Activated CD8-positive, alpha-beta memory T cell treated with anti-CD3 and anti-CD28 coated beads for 36 hours (primary cell): Measurements from ENCODE around the gene TMEM139. TPM values are rescaled to one million over a fixed set of nuclear protein-coding genes. Genes with fewer than 3 reads are reported as not detected.

Source experiments
- CTCF ChIA-PET: fragments of 350-600 bp; sonication (Branson Sonifier 250); formaldehyde crosslinking; loops from one replicate; lab custom pipeline; 2021; ENCODE audit warnings: antibody characterized with exemption; lab: Charles Lee
- POLR2A ChIA-PET: fragments of 350-600 bp; sonication (Branson Sonifier 250); formaldehyde crosslinking; loops from one replicate; lab custom pipeline; 2021; ENCODE audit warnings: antibody characterized with exemption; lab: Charles Lee
- total RNA-seq, 2 experiments: library from RNA; stranded (reverse); gene quantifications; one replicate each; pipeline ENCODE4 v1.2.3, GENCODE V29; 2021

TMEM139 gene
- total RNA-seq, 2 experiments from 2014 or later = 0.52 to 0.80 TPM

DNA sequence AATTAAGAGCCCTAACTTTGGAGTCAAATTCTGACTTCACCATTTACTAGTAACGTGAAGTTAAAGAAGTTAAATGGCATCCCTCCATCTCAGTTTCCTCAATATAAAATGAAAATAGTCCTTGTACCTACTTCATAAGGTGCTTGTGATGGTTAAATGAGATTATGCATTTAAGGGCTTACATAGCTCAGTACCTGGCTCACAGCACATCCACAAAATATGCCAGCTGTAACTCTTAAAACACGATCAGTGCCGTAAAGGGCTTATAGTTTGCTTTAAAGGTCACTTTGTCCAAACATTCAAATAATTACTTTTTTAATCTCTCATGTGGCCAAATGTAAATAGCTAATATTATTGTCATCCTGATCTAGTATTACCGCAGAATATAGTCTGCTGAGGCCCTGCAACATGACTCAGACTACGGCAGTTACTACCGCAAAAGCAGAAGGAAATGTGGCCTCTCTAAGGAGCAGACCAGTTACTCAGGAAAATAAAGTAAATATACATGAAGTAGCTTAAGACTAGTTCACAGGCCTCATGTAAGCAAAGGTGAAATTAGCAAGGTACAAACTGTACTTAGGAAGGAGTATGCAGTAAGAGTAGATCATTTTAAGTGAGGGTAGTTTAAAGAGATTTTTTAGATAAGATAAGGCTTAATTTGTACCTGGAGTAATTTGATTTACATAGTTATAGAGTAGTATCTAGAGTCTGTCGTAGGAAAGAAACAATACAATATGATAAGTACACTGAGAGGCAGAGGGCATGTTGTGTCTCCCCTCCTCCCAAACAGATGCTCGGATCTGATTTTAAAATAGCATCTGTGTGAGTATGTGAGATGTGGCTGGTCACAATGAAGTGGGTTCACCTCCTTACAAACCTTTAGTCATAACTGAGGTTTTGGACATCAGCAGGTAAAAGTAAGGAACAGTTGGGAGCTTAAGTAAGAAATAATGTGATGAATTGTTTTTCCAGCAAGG is 16.5 kb downstream of the TMEM139 start:
- ChIA-PET CTCF (interaction anchor here (1.0 to 4.3 kb wide), 5 partner anchors 8 to 61 kb away, joined by 3 to 28 read pairs (median 11); partner anchors contain the start of genes CASP2 and GSTK1), POLR2A (no interaction called here)

DNA sequence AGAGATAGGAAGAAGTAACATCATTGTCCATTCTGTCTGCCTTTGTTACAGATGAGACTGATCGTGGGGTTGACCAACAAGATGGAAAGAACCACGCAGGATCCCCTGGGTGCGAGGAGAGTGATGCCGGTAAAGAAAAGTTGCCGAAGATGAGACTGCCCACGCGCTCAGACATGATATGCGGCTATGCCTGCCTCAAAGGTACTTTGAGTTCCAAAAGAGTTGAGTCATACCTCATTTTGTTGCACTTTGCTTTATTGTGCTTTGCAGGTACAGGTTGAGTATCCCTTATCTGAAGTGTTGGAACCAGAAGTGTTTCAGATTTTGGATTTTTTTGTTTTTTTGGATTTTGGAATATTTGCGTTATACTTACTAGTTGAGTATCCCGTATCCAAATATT is 19.0 kb downstream of the TMEM139 start:
- ChIA-PET POLR2A (no interaction called here), CTCF (no interaction called here)

DNA sequence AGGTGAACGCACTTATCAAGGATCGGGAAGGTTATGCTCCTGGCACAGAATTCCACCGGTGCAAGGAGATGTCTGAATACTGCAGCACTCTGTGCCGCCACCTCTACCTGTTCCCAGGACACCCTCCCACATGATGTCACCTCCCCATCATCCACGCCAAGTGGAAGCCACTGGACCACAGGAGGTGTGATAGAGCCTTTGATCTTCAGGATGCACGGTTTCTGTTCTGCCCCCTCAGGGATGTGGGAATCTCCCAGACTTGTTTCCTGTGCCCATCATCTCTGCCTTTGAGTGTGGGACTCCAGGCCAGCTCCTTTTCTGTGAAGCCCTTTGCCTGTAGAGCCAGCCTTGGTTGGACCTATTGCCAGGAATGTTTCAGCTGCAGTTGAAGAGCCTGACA is 20.2 kb downstream of the TMEM139 start:
- ChIA-PET CTCF (interaction anchor here (1.0 to 1.5 kb wide), 5 partner anchors 10 to 46 kb away, joined by 3 to 4 read pairs (median 3); no protein-coding TSS in a partner anchor), POLR2A (no interaction called here)

DNA sequence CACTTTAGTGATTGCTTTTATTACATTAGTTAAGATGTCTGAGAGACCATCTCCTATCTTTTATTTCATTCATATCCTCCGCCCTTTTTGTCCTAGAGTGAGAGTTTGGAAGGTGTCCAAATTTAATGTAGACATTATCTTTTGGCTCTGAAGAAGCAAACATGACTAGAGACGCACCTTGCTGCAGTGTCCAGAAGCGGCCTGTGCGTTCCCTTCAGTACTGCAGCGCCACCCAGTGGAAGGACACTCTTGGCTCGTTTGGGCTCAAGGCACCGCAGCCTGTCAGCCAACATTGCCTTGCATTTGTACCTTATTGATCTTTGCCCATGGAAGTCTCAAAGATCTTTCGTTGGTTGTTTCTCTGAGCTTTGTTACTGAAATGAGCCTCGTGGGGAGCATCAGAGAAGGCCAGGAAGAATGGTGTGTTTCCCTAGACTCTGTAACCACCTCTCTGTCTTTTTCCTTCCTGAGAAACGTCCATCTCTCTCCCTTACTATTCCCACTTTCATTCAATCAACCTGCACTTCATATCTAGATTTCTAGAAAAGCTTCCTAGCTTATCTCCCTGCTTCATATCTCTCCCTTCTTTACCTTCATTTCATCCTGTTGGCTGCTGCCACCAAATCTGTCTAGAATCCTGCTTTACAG is 20.8 kb downstream of the TMEM139 start:
- POLR2A ChIA-PET = interaction anchor here (0.6 kb wide), 1 partner anchor 921 kb away, joined by 3 read pairs; no protein-coding TSS in a partner anchor

DNA sequence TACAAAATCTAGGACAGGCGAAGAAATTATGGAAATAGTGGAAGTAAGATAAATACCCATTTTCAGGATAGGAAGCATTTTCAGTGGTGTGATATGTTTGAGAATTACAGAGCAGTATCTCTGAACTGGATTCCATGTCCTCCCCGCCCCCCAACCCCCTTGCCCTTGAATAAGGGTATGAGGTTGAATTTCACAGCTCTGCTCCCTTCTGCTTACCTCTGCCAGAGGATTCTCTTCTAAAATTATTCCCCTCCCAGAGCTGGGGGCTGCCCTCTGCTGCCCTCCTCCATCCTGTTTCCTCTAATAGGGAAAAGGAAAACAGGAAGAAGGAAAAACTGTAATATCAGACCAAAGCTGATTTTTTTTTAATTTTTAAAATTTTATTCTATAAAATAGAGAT is 23.9 kb downstream of the TMEM139 start:
- ChIA-PET CTCF (interaction anchor here (0.7 to 2.3 kb wide), 4 partner anchors 9 to 96 kb away, joined by 3 to 11 read pairs (median 6); no protein-coding TSS in a partner anchor), POLR2A (interaction anchor here (0.5 to 1.6 kb wide), 3 partner anchors 9 to 65 kb away, joined by 3 to 6 read pairs (median 5); no protein-coding TSS in a partner anchor)

More for the DNA sequence above, 20.8 kb downstream of the TMEM139 start:
- CTCF ChIA-PET = interaction anchor here (0.6 to 1.5 kb wide), 9 partner anchors 9 to 336 kb away, joined by 3 to 5 read pairs (median 3); no protein-coding TSS in a partner anchor

DNA sequence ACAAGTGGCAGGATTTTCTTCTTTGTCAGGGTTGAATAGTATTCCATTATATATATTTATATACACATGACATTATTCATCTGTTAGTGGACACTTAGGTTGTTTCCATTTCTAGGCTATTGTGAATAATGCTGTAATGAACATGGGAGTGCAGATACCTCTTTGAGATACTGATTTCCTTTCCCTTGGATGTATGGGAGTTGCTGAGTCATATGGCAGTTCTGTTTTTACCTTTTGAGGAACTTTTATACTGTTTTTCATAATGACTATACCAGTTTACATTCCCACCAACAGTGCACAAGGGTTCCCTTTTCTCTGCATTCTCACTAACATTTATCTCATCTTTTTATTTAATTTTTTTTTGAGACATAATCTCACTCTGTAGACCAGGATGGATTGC is 29.4 kb downstream of the TMEM139 start:
- ChIA-PET POLR2A (no interaction called here), CTCF (no interaction called here)

DNA sequence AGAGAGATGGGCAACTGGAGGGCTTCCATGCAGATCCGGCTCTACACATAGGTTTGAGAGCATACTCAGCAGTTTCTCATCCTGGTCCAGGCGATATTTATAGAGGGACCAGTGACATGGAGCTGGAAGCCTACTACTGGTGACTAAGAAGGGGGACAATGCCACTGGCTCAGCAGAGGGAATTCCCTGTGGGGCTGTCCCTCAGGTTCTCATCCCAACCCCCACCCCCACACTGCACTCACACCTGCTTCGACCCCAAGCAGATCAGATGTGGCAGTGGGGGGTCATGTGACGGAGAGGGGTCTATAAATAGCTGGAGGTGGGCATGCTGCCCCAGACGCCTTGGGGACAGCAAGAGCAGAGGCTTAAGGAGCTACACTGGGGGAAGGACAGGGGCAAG is 31.0 kb downstream of the TMEM139 start, which contains the start of gene CLCN1:
CLCN1 (plus strand) TSS at position 336 of the 400 bp plus-strand sequence. CDS start 102 bp downstream, outside the sequence.
- CTCF ChIA-PET = interaction anchor here (0.6 kb wide), 1 partner anchor 144 kb away, joined by 3 read pairs; no protein-coding TSS in a partner anchor
- POLR2A ChIA-PET = no interaction called here

DNA sequence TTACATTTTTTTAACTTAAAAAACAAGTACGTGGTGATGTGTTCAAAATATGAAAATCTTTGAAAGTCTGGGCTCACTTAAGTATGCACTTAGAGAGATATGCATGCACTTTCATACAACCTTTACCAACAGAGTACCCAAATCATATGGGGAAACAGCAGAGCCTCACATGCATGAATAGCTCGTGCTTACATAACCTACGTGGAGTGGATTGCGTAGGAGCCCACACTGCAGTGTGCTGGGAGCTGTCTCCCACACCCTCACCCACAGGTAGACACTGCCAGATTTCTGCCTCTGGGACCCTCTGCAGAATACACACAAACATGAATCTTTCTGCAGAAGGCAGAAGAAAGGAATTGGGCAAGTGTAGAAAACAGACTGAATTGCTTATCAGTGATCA is 31.7 kb downstream of the TMEM139 start:
- POLR2A ChIA-PET = no interaction called here

DNA sequence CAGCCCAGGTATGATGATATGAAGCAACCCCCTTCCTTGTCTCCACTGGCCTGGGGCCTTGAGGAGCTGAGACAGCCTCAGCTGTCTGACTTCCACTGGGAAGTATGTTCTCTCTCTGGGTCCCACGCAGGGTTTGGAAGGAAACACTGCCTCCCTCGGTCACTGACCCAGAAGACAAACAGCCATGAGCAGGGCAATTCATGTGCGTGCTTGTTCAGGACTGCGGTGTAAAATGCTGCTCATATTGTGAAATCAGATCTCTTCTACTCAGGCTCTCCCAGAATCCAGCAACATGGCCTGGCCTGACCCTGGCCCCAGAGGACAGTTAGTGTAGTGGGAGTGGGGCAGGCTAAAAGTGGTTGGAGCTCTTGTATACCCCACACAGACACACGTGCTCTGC is 33.9 kb downstream of the TMEM139 start:
- POLR2A ChIA-PET = no interaction called here

More for the DNA sequence above, 31.7 kb downstream of the TMEM139 start:
- CTCF ChIA-PET = interaction anchor here (0.6 kb wide), 1 partner anchor 145 kb away, joined by 3 read pairs; no protein-coding TSS in a partner anchor

DNA sequence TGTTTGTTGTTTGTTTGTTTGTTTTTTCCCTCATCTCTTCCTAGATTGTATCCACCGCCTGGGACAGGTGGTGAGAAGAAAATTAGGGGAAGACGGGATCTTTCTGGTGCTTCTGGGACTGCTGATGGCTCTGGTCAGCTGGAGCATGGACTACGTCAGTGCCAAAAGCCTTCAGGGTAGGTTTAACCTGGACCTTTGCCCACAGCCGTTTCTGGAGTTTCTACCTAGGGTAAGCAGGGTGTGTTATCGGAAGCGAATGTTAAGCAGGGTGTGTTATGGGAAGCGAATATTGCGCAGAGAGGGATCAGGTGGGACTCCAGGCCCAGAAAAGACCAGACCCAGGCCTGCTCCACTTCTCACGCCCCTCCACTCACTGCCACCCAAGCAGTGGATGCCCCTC is 35.9 kb downstream of the TMEM139 start:
- POLR2A ChIA-PET = no interaction called here
- CTCF ChIA-PET = no interaction called here

More for the DNA sequence above, 33.9 kb downstream of the TMEM139 start:
- CTCF ChIA-PET = interaction anchor here (0.9 kb wide), 1 partner anchor 13 kb away, joined by 3 read pairs; no protein-coding TSS in a partner anchor

DNA sequence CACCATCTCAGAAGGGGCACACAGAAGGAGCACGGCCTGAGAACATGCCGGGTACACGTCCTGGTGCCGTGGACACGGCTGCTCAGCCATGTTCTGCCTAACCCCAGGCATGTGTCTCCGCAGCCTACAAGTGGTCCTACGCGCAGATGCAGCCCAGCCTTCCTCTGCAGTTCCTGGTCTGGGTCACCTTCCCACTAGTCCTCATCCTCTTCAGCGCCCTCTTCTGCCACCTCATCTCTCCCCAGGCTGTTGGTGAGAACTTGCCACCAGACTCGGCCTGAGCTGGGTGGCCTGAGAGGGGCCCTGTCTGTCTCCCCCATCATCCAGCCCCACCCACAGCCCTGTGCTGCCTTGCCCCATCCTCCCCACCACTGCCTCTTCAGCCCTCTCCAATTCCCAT is 36.5 kb downstream of the TMEM139 start:
- ChIA-PET CTCF (no interaction called here), POLR2A (no interaction called here)

DNA sequence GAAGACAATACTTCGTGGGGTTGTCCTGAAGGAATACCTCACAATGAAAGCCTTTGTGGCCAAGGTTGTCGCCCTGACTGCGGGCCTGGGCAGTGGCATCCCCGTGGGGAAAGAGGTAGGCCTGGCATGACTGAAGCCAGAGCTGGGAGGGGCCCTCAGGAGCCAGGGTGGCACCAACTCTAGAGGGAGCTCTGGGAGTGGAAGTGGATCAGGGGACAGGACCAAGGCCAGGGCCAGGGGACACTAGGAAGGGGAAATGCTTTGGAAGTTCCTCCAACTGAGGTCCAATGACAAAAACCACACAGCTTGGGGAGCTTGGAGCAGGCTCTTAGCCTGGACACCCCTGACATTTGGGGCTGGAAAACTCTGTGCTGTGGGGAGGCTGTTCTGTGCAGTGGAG is 37.0 kb downstream of the TMEM139 start:
- ChIA-PET POLR2A (no interaction called here), CTCF (interaction anchor here (0.8 kb wide), 1 partner anchor 81 kb away, joined by 4 read pairs; no protein-coding TSS in a partner anchor)

DNA sequence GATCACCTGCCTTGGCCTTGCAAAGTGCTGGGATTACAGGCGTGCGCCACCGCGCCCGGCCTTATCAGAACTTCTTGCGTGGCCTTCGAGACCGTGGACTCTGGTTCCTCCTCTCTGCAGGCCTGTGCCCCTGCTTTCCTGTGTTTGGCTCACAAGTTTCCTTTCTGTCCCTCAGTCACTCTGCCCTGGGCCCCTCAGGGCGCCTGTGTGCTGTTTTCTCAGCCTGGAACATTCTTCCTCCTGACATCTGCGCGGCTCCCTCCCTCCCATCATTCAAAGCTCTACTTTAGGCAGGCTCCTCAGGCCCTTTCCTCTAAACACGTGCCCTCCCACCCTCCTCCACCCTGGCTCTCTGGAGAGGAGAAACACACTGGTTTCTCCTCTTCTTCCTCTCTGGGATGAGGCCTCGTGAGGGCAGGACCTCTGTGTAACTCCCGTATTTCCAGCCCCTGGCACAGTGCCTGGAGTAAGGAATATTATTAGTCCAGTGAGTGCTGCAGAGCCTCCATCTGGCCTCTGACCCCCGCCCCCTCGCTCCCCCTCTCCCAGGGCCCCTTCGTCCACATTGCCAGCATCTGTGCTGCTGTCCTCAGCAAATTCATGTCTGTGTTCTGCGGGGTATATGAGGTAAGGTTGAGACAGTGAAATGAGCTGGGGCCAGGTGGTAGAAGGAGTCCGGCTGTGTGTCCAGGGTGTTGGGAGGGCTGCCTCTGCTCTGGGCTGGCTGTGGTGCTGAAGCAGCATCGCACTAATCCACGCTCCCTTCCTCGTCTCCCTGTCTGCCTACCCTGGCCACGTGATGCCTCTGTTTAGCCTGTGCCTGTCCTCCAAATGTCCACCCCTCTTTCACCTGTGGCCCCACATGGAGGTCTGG is 38.2 kb downstream of the TMEM139 start:
- ChIA-PET POLR2A (no interaction called here), CTCF (interaction anchor here (0.8 to 1.2 kb wide), 3 partner anchors 17 to 82 kb away, joined by 3 to 4 read pairs (median 3); no protein-coding TSS in a partner anchor)

DNA sequence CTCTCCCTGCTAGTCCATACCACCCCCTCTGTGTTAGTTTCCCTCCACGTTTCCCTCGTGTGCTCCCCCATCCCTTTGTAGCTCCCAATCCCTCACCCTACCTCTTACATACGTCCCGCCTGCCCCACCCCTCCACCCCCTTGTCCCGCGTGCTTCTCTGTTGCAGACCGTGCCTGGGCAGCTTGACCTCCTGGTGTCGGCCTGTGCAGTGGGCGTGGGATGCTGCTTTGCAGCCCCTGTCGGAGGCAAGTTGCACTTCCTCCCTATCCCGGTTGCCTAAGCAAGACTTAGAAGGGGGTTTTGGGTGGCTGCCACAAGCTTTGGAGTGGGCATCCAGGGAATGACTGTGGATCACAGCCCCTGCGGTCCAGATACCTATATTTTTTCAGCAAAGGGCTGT is 38.9 kb downstream of the TMEM139 start:
- CTCF ChIA-PET = interaction anchor here (0.9 to 1.2 kb wide), 2 partner anchors 18 to 21 kb away, joined by 3 read pairs; no protein-coding TSS in a partner anchor
- POLR2A ChIA-PET = no interaction called here

DNA sequence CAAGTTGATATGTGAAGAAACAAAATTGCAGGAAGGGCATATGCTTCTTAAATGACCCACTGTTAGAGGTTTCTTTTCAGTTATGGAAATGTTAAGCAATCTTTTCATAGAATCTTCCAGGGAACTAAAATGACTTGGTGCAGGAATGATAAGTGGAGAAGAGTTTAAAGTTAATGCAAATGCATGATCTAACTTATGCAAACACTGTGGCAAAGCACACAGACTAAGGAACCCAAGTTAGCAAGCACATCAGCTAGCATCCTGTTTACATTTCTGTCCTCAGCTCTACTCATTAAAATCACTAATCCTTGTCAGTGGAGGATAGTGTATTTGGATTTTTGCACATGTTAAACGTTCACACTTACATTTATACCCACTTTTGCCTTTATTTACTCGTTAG is 40.5 kb downstream of the TMEM139 start:
- POLR2A ChIA-PET = no interaction called here
- CTCF ChIA-PET = no interaction called here

DNA sequence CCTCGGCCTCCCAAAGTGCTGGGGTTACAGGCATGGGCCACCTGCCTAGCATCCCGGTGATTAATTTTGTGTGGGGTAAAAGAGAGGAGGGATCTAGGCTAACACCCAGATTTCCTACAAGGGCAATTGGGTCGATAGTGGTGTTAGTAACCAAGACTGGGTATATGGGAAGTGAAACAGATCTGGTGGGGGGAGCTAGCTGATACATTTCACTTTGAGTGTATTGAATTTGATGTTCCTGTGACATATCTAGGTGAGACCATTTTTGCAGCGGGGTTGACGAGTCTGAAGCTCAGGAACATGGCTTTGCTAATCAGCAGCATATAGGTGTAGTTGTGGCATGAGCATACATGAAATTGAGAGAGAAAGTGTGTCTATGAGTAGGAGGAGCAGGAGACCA is 43.1 kb downstream of the TMEM139 start:
- CTCF ChIA-PET = interaction anchor here (0.9 to 1.7 kb wide), 4 partner anchors 9 to 52 kb away, joined by 3 to 4 read pairs (median 4); no protein-coding TSS in a partner anchor
- POLR2A ChIA-PET = no interaction called here

DNA sequence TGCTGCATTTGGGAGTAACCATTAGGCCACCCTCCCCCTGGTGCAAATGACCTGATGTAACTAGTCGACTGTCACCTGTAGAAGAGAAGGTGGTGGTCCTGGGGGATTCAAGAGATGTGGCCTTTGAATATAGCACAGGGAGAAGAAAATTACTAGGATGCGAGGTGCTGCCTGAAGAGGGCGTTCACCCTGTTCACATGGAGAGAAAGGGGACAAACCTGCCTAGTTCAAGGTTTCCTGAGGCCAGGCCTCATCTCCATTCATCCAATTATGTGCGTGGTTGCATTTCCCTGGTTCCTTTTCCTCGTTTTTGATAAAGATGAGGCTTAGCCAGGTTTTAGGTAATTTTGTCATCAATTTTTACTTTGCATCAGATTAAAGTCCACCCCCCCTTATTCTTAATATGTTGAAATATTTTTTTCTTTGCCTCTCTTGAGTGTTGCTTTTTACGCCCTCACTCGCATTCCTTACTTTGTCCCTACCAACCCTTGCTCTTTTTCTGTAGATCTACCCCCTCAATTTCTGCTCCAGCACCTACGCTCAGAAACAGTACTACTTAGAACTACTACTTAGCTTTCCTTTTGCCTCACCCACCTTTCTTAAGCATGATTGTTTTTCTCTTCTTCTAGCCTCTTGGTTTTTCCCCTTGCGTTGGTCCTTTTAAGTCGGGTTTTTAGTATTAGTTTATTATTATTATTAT is 44.9 kb downstream of the TMEM139 start:
- ChIA-PET CTCF (no interaction called here), POLR2A (no interaction called here)
